HepG2 (cell line): ENCODE data around the gene TOMM22. TPM values are rescaled to one million over a fixed set of nuclear protein-coding genes. Genes with fewer than 3 reads are reported as not detected.
A peak's percentile ranks its signal among the peaks of the same experiment; 100 is the strongest.

Experiments used
- ASH2L ChIP-seq: fragments of 300-600, 200-600 bp; sonication (generic); IDR thresholded peaks from 2 replicates; pipeline ENCODE4 v1.7.0; 2017; ENCODE audit warnings: low read depth, mild to moderate bottlenecking, moderate library complexity, mixed read lengths, low read length; ENCODE audit not compliant: insufficient read length
- DBP ChIP-seq: sonication (generic); formaldehyde crosslinking; IDR thresholded peaks from 2 replicates; pipeline ENCODE4 v1.4.0; 2020; ENCODE audit warnings: missing genetic modification reagents; ENCODE audit errors: not compliant biosample characterization
- FOXO4 ChIP-seq: sonication (generic); formaldehyde crosslinking; conservative IDR thresholded peaks from 2 replicates; pipeline ENCODE4 v1.8.1; 2023; ENCODE audit warnings: missing genetic modification reagents
- GABPA ChIP-seq, 2 experiments: IDR thresholded peaks; 2 replicates each; pipeline ENCODE4 v1.6.1; 2011 to 2016; ENCODE audit warnings: low read depth in 2 of 2, low read length in 1 of 2, missing biosample characterization in 1 of 2, missing genetic modification characterization in 1 of 2
- MAF1 ChIP-seq: sonication (generic); formaldehyde crosslinking; IDR thresholded peaks from 2 replicates; pipeline ENCODE4 v1.5.0; 2020; ENCODE audit warnings: missing genetic modification reagents, borderline replicate concordance
- MTF2 ChIP-seq: sonication (generic); formaldehyde crosslinking; IDR thresholded peaks from 2 replicates; pipeline ENCODE4 v1.5.0; 2020; ENCODE audit warnings: missing genetic modification reagents, borderline replicate concordance
- MXI1 ChIP-seq: IDR thresholded peaks from 3 replicates; pipeline ENCODE4 v1.6.1; 2012; ENCODE audit warnings: low read depth, low read length, inconsistent platforms, borderline replicate concordance
- PHF21A ChIP-seq: sonication (generic); formaldehyde crosslinking; IDR thresholded peaks from 2 replicates; pipeline ENCODE4 v1.5.0; 2020; ENCODE audit warnings: mild to moderate bottlenecking, missing genetic modification reagents
- RBM22 ChIP-seq: fragments of 200-400 bp; formaldehyde crosslinking; optimal IDR thresholded peaks from 2 replicates; pipeline ENCODE3; 2017; ENCODE audit warnings: mild to moderate bottlenecking, low read length, moderate library complexity
- RFX5 ChIP-seq: IDR thresholded peaks from 2 replicates; pipeline ENCODE4 v1.6.1; 2011; ENCODE audit warnings: low read depth, low read length, improper control_type of control experiment
- RFXAP ChIP-seq: sonication (generic); formaldehyde crosslinking; IDR thresholded peaks from 2 replicates; pipeline ENCODE4 v1.4.0; 2020; ENCODE audit warnings: missing genetic modification reagents, borderline replicate concordance
- SALL1 ChIP-seq: sonication (generic); formaldehyde crosslinking; IDR thresholded peaks from 2 replicates; pipeline ENCODE4 v1.8.0; 2022; ENCODE audit warnings: mild to moderate bottlenecking, missing genetic modification reagents
- SMYD3 ChIP-seq: sonication (generic); formaldehyde crosslinking; IDR thresholded peaks from 2 replicates; pipeline ENCODE4 v1.8.1; 2023; ENCODE audit warnings: mild to moderate bottlenecking, missing genetic modification reagents
- TFE3 ChIP-seq: IDR thresholded peaks from 2 replicates; pipeline ENCODE4 v1.6.1; 2016
- ZBTB2 ChIP-seq: sonication (generic); formaldehyde crosslinking; IDR thresholded peaks from 2 replicates; pipeline ENCODE4 v1.8.0; 2022; ENCODE audit warnings: low read depth, missing genetic modification reagents
- ZNF276 ChIP-seq: sonication (generic); formaldehyde crosslinking; IDR thresholded peaks from 2 replicates; pipeline ENCODE4 v1.4.0; 2020; ENCODE audit warnings: mild to moderate bottlenecking, low read depth, missing genetic modification reagents
- ZNF547 ChIP-seq: sonication (generic); formaldehyde crosslinking; IDR thresholded peaks from 2 replicates; pipeline ENCODE4 v1.5.1; 2020; ENCODE audit warnings: mild to moderate bottlenecking, missing genetic modification reagents
- ZNF557 ChIP-seq: sonication (generic); formaldehyde crosslinking; IDR thresholded peaks from 2 replicates; pipeline ENCODE4 v1.4.0; 2020; ENCODE audit warnings: missing genetic modification reagents
- polyA plus RNA-seq, 8 experiments: library from polyadenylated mRNA; depleted of rRNA in 3 of 8; stranded (reverse) in 7 of 8; unstranded in 1 of 8; fragments of >200 nt; fragmentation: Illumina TruSeq in 4 of 8; extraction: Trizol in 4 of 8; gene quantifications; 2 replicates each; pipeline versions ENCODE4 v1.2.1 to v1.2.3, GENCODE V29; 2011 to 2016; ENCODE audit warnings: low read depth in 4 of 8, missing spikeins in 1 of 8, mixed read lengths in 1 of 8; ENCODE audit not compliant: insufficient read depth in 1 of 8
- total RNA-seq, 5 experiments: library from RNA; depleted of rRNA; stranded (reverse); fragments of >200 nt; fragmentation: Illumina TruSeq; extraction: Trizol; gene quantifications; 2 replicates each; pipeline ENCODE4 v1.2.3, GENCODE V29; 2016; ENCODE audit warnings: low read depth in 1 of 5

The TOMM22 gene
- total and polyA plus RNA-seq, 2 of the 13 experiments (the other 11 are each of a cell fraction or from before 2014, with no cell fraction given): 46.9 to 118 TPM

- TF ChIP-seq ZBTB2 (CRISPR knock-in tag): 0 out of 2 replicates have a peak, but pooled peaks have one; percentile 45
- no peak for TF ChIP-seq MTF2 (CRISPR knock-in tag)
- TF ChIP-seq MXI1: peak; percentile 82; the same call in 1 of the 3 replicates
- TF ChIP-seq TFE3 (CRISPR knock-in tag): no peak
- TF ChIP-seq RFXAP (CRISPR knock-in tag): 0 out of 2 replicates have a peak, but pooled peaks have one; percentile 18
- TF ChIP-seq GABPA (IDR thresholded peaks at IDR 0.05; ENCODE audit: low read depth, low read length): no peak
- no peak for TF ChIP-seq GABPA (CRISPR knock-in tag; IDR thresholded peaks at IDR 0.05; ENCODE audit: low read depth)
- TF ChIP-seq FOXO4: no peak
- 0 out of 2 replicates have a peak, but pooled peaks have one; percentile 57 for TF ChIP-seq ZNF547
- TF ChIP-seq SMYD3 (CRISPR knock-in tag): no peak
- no peak for TF ChIP-seq ZNF557 (CRISPR knock-in tag)
- no peak for TF ChIP-seq RBM22
- peak; percentile 79 for TF ChIP-seq ASH2L
- no peak for TF ChIP-seq RFX5
- no peak; the same call in 1 of the 2 replicates for TF ChIP-seq PHF21A
- no peak for TF ChIP-seq DBP (CRISPR knock-in tag)
- no peak for TF ChIP-seq MAF1
- TF ChIP-seq ZNF276: no peak
- 0 out of 2 replicates have a peak, but pooled peaks have one; percentile 47 for TF ChIP-seq SALL1
Measured at GRCh38 chr22:38656256-38657044, 25.3 kb upstream of the TOMM22 start, which contains the start of the genes CBY1 and FAM227A (continued).
